HCT116 (cell line): ENCODE data around the gene KLHL3. TPM values are rescaled to one million over a fixed set of nuclear protein-coding genes. Genes with fewer than 3 reads are reported as not detected.

Experiments
- ATAC-seq: fragments of 200-7000 bp; cut with Tn5 transposase; 2 replicates; pipeline ENCODE4 v1.9.1; 2020; ENCODE audit warnings: mild to moderate bottlenecking, moderate library complexity
- BruUV-seq: library from RNA; stranded (reverse); fragments of 400-500 nt; replicated peaks from 2 replicates; lab custom pipeline; 2021; lab: Mats Ljungman, UMichigan
- CTCF ChIA-PET: fragments of 300-600 bp; sonication (Branson Sonifier 250); formaldehyde crosslinking; loops from one replicate; lab custom pipeline; 2021; ENCODE audit warnings: antibody characterized with exemption; lab: Charles Lee
- POLR2A ChIA-PET: fragments of 300-600, 350-600 bp; sonication (Branson Sonifier 250); formaldehyde crosslinking; loops from one replicate; lab custom pipeline; 2021; ENCODE audit warnings: antibody characterized with exemption; lab: Charles Lee
- RAD21 ChIA-PET, 2 experiments: fragments of 300-600 bp; sonication (Branson Sonifier 250); formaldehyde crosslinking; loops; one replicate each; lab custom pipeline; 2023; ENCODE audit warnings: low total read pairs in 2 of 2; ENCODE audit not compliant: uncharacterized antibody in 2 of 2, unreplicated experiment in 2 of 2, low non-redundant PET in 1 of 2; lab: Charles Lee
- DNase-seq: peaks from one replicate; pipeline ENCODE4 v3.0.0-alpha.2; 2010; ENCODE audit warnings: low read depth, low spot score
- H2AFZ ChIP-seq: fragments of 200-600 bp; shearing (Covaris generic), sonication (generic); 2 replicates; pipeline ENCODE4 v1.6.1; 2017; ENCODE audit warnings: low read depth, mixed run types, mixed read lengths, antibody characterized with exemption, low read length; ENCODE audit not compliant: poor library complexity, severe bottlenecking
- H3K27ac ChIP-seq: 2 replicates; pipeline ENCODE4 v1.5.1; 2012; ENCODE audit warnings: low read depth, low read length
- H3K27me3 ChIP-seq: fragments of 200-600 bp; sonication (generic); 2 replicates; pipeline ENCODE4 v1.6.1; 2016; ENCODE audit warnings: mixed run types, low read length, mixed read lengths; ENCODE audit not compliant: insufficient read depth
- H3K36me3 ChIP-seq, 2 experiments: fragments of 200-500 bp in 1 of 2; fragments of 200-600 bp in 1 of 2; sonication (Bioruptor generic) in 1 of 2; sonication (generic) in 1 of 2; 2 replicates each; pipeline versions ENCODE4 v1.5.1 to v1.6.1; 2014 to 2016; ENCODE audit warnings: low read length in 2 of 2, inconsistent platforms in 1 of 2, mixed read lengths in 1 of 2, mixed run types in 1 of 2; ENCODE audit not compliant: insufficient read depth in 2 of 2, control insufficient read depth in 1 of 2
- H3K4me1 ChIP-seq, 2 experiments: fragments of 200-600 bp in 1 of 2; sonication (generic) in 1 of 2; 2 replicates each; pipeline versions ENCODE4 v1.5.1 to v1.6.1; 2012 to 2017; ENCODE audit warnings: low read length in 2 of 2, inconsistent platforms in 1 of 2, mild to moderate bottlenecking in 1 of 2, mixed read lengths in 1 of 2, mixed run types in 1 of 2, moderate library complexity in 1 of 2; ENCODE audit not compliant: insufficient read depth in 2 of 2, control insufficient read depth in 1 of 2
- H3K4me2 ChIP-seq: fragments of 200-600 bp; sonication (generic); 2 replicates; pipeline ENCODE4 v1.6.1; 2017; ENCODE audit warnings: mixed run types, low read length, mixed read lengths
- H3K4me3 ChIP-seq, 2 experiments: fragments of 200-600 bp in 1 of 2; sonication (generic) in 1 of 2; replicated peaks in 1 of 2; 2 replicates each; pipeline ENCODE4 v1.5.1; 2011 to 2016; ENCODE audit warnings: low read length in 2 of 2, control low read depth in 1 of 2, low read depth in 1 of 2, mild to moderate bottlenecking in 1 of 2, mixed read lengths in 1 of 2, mixed run types in 1 of 2
- H3K79me2 ChIP-seq: fragments of 200-600 bp; sonication (generic); 2 replicates; pipeline ENCODE4 v1.6.1; 2017; ENCODE audit warnings: mild to moderate bottlenecking, mixed run types, low read length, moderate library complexity, mixed read lengths; ENCODE audit not compliant: insufficient read depth
- H3K9ac ChIP-seq: fragments of 200-600 bp; sonication (generic); 2 replicates; pipeline ENCODE4 v1.6.1; 2016; ENCODE audit warnings: low read length, mixed read lengths
- H3K9me2 ChIP-seq: fragments of 200-600 bp; sonication (generic), shearing (Covaris generic); 2 replicates; pipeline ENCODE4 v1.6.1; 2017; ENCODE audit warnings: mixed run types, mild to moderate bottlenecking, moderate library complexity; ENCODE audit not compliant: insufficient read depth
- H3K9me3 ChIP-seq, 2 experiments: fragments of 200-500 bp in 1 of 2; fragments of 200-600 bp in 1 of 2; sonication (Bioruptor generic) in 1 of 2; sonication (generic) in 1 of 2; 2 replicates each; pipeline ENCODE4 v1.6.1; 2014 to 2017; ENCODE audit warnings: low read length in 2 of 2, mixed read lengths in 2 of 2, inconsistent platforms in 1 of 2, low read depth in 1 of 2, mild to moderate bottlenecking in 1 of 2, mixed run types in 1 of 2, moderate library complexity in 1 of 2; ENCODE audit not compliant: control insufficient read depth in 1 of 2, insufficient read depth in 1 of 2
- H4K20me1 ChIP-seq: fragments of 200-600 bp; sonication (generic), shearing (Covaris generic); 2 replicates; pipeline ENCODE4 v1.6.1; 2017; ENCODE audit warnings: mixed run types, mild to moderate bottlenecking, moderate library complexity; ENCODE audit not compliant: insufficient read depth
- CEBPB ChIP-seq: IDR thresholded peaks from 2 replicates; pipeline ENCODE4 v1.6.1; 2012; ENCODE audit warnings: low read depth
- EZH2phosphoT487 ChIP-seq: fragments of 200-600 bp; IDR thresholded peaks from 2 replicates; pipeline ENCODE4 v1.6.1; 2018; ENCODE audit warnings: antibody characterized with exemption, borderline replicate concordance
- FOSL1 ChIP-seq: IDR thresholded peaks from 2 replicates; pipeline ENCODE4 v1.6.1; 2012; ENCODE audit warnings: low read depth
- RAD21 ChIP-seq: IDR thresholded peaks from 2 replicates; pipeline ENCODE4 v1.6.1; 2012; ENCODE audit warnings: low read depth, mild to moderate bottlenecking
- TCF7L2 ChIP-seq: IDR thresholded peaks from 2 replicates; pipeline ENCODE4 v1.7.0; 2011; ENCODE audit warnings: borderline replicate concordance, inconsistent platforms; ENCODE audit not compliant: insufficient read depth, insufficient read length; ENCODE audit errors: extremely low read depth
- ZFX ChIP-seq: fragments of 450-650 bp; IDR thresholded peaks from 2 replicates; pipeline ENCODE4 v1.6.1; 2017
- intact Hi-C: fragments of 100-400 bp; cut with micrococcal nuclease; formaldehyde crosslinking; loops from 2 replicates; pipeline ENCODE4 v1.10.0; 2022
- total RNA-seq: library from RNA; stranded (reverse); gene quantifications from one replicate; pipeline ENCODE4 v1.2.1, GENCODE V29; 2021; ENCODE audit not compliant: unreplicated experiment
- TF ChIP-seq, protein P1 (sequence below), 3 experiments: fragments of 200-600 bp in 1 of 3; sonication (generic) in 1 of 3; IDR thresholded peaks in 2 of 3; conservative IDR thresholded peaks in 1 of 3; 2 replicates each; pipeline ENCODE4 v1.5.1; 2012 to 2017; ENCODE audit warnings: low read depth in 2 of 3, low read length in 2 of 3, antibody characterized with exemption in 1 of 3, borderline replicate concordance in 1 of 3, control low read depth in 1 of 3, mild to moderate bottlenecking in 1 of 3, mixed read lengths in 1 of 3, mixed run types in 1 of 3, moderate library complexity in 1 of 3; ENCODE audit not compliant: insufficient read depth in 1 of 3

KLHL3 gene
- total RNA-seq, 1 experiment from 2014 or later = not detected

DNA sequence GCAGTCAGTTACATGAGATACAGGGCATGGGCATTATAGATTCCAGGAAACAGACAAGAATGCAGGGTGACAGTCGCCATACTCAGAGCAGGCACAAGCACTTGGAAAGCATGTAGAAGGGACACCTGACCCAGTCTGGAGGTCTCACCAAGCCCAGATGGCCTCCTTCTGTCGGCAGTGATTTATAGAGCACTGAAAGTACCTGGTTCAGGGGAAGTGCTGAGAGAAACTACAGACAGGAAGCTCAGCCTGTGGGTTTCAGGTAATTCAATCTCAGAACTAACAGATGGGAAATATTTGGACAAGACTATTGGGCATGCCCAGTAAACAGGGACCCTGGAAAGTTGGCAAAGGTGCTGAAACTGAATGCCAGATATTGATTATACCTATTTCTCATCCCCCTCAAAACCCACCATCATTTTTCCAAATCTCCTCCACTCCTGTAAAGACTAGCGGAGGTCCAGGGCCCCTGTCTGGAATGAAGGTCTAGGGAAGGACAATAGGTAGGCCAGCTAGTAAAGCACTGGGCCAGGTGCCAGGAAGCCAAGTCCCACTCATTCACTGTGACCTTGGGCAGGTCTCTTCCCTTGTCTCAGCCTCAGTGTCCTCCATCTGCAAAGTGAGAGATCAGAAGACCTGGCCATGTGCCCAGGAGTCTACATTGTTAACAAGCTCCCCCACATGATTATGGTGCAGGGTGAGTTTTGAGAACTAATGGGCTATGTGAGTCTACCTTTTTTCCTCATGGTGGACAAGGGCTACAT lies 26.9 kb downstream of the KLHL3 start:
- Histone ChIP-seq H3K36me3 (no peaks in the 10 kb centered on the region), H4K20me1 (no peaks in the 10 kb centered on the region), H3K4me1 (no peaks in the 10 kb centered on the region), H3K9me2 (0 out of 2 replicates have a peak, but pooled peaks cover 3% of the 10 kb centered on the region)
- intact Hi-C loops = no loop called here
- DNase-seq = no peak
- TF ChIP-seq CEBPB (no peak), FOSL1 (no peak), TCF7L2 (no peak), EZH2phosphoT487 (no peak), ZFX (no peak), RAD21 (no peak)
- TF ChIP-seq, protein P1, sequence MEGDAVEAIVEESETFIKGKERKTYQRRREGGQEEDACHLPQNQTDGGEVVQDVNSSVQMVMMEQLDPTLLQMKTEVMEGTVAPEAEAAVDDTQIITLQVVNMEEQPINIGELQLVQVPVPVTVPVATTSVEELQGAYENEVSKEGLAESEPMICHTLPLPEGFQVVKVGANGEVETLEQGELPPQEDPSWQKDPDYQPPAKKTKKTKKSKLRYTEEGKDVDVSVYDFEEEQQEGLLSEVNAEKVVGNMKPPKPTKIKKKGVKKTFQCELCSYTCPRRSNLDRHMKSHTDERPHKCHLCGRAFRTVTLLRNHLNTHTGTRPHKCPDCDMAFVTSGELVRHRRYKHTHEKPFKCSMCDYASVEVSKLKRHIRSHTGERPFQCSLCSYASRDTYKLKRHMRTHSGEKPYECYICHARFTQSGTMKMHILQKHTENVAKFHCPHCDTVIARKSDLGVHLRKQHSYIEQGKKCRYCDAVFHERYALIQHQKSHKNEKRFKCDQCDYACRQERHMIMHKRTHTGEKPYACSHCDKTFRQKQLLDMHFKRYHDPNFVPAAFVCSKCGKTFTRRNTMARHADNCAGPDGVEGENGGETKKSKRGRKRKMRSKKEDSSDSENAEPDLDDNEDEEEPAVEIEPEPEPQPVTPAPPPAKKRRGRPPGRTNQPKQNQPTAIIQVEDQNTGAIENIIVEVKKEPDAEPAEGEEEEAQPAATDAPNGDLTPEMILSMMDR (IDR thresholded peaks at IDR 0.05 in 2 of 3, conservative IDR thresholded peaks at IDR 0.05 in 1 of 3; ENCODE audit: borderline replicate concordance in 1 of 3, insufficient read depth in 1 of 3, low read depth in 2 of 3, low read length in 2 of 3) = no peak
- TF ChIP-seq, all 23 proteins: peak for 0
- Histone ChIP-seq H3K27me3 (no peaks in the 10 kb centered on the region), H3K79me2 (no peaks in the 10 kb centered on the region), H2AFZ (no peak overlapping the region), H3K4me2 (no peak overlapping the region), H3K27ac (no peak overlapping the region), H3K4me3 (no peak overlapping the region), H3K9ac (no peak overlapping the region), H3K9me3 (no peaks in the 10 kb centered on the region)
- ChIA-PET RAD21 (no interaction called here), CTCF (no interaction called here), POLR2A (no interaction called here)
- no peak for ATAC-seq
- no TSS peak for BruUV-seq
